ENCODE results near the gene CDK9.

Gene CDK9

DNA sequence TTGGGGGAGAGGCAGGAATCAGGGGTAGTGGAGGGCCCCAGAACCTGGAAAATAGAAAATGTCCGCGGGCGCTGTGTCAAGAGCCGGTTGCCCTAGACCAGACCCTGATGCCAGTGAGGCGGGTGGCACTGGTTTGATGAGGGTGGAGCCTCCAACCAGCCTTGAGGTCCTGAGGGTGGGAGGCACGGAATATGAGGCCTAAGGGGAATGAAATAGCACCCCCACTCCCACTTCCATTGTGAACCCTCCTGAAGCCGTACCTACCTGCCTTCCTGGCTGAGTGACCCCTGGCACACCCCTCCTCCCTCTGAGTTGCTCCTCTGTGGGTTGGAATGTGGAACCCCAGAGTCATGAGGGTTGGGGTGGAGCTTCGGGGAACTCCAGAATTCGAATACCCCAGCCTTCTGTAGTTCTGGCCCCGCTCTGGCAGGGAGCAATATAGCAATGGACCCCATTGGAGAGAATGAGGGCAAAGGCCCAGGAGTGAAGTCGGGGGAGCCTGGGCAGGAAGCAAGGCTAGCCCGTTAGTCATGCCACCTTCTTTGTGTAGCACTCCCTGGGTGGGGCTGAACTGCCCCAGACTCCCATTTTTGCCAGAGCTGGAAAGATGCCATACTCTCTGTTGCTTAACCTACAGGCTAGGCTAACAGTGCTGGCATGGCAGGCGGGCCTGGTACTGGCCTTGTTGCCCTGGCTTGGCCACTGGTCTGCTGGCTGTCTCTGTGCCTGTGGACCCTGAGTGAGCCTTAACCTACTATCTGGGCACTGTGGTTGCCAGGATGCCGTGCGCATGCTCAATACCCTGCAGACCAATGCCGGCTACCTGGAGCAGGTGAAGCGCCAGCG is 17.9 kb downstream of the CDK9 start:
- peak; percentile 82 for DNase-seq (ENCODE audit: low spot score)

DNA sequence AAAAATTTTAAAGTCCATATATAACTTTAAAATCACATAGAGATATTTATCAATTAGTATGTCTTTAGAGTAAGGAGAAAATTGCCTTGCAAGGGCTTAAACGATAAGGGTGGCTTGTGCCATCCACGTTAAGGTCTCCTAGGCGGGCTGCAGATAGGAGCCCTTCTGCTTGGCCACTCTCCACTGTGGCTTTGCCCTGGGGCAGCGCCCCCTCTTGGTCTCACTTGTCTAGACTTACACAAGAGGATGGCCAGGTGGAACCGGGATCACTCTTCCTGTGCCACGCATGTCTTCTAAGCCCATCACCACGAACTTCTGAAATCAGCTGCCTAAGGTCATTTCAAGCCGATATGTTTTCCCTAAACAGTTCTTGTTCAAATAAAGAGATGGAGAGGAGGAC is 19.8 kb downstream of the CDK9 start:
- DNase-seq (ENCODE audit: low spot score) = peak; percentile 50

DNA sequence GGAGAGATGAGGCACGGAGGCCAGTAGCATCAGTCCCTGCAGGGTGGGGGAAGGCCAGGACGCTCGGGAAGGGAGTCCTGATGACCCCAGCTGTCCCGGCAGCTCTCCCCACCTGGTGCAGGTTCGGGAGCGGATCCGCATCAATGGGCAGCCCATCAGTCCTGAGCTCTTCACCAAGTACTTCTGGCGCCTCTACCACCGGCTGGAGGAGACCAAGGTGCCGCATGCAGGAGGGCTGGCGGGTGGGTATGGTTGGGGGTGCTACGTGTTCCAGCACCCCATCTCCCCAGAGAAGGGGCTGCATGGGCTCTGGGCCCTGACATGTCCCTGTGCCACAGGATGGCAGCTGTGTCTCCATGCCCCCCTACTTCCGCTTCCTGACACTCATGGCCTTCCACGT is 21.0 kb downstream of the CDK9 start:
- DNase-seq (ENCODE audit: low spot score) = no peak

DNA sequence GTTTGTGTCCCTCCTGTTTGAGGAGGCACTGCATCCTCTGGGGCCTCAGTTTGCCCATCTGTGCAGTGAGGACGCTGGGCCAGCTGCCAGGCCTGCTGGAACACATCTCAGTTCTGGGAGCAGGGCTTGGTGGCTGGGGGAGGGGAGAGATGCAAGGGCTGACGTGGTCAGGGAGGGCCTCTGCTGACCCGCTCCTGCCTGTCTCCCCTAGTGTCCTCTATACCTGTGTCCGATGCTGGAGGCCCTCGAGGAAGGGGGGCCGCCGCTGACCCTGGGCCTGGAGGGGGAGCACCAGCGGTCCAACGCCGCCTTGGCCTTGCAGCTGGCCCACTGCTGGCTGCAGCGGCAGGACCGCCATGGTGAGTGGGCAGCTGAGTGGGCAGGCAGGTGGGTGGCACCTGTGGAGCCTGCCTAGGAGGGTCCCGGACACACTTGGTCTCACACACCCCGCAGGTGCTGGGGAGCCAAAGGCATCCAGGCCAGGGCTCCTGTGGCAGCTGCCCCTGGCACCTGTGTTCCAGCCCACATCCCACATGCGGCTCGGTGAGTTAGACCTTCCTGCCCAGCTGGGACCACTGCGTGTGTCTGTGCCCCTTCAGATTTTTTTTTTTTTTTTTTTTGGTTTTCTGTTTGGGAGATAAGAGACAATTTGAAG is 22.6 kb downstream of the CDK9 start:
- no peak for DNase-seq (ENCODE audit: low spot score)

- DNase-seq (ENCODE audit: low spot score) = no peak
Observed at GRCh38 chr9:127809002-127809539, 23.2 kb downstream of the CDK9 start.

- no peak for DNase-seq (ENCODE audit: low spot score)
Observed at GRCh38 chr9:127809540-127810377, 23.9 kb downstream of the CDK9 start.

GRCh38 chr9:127810378-127811187 is 24.7 kb downstream of the CDK9 start:
- DNase-seq (ENCODE audit: low spot score) = no peak

GRCh38 chr9:127812011-127812410 is 26.2 kb downstream of the CDK9 start:
- DNase-seq (ENCODE audit: low spot score) = no peak

- no peak for DNase-seq (ENCODE audit: low spot score)
Observed at GRCh38 chr9:127812936-127813675, 27.3 kb downstream of the CDK9 start.

DNA sequence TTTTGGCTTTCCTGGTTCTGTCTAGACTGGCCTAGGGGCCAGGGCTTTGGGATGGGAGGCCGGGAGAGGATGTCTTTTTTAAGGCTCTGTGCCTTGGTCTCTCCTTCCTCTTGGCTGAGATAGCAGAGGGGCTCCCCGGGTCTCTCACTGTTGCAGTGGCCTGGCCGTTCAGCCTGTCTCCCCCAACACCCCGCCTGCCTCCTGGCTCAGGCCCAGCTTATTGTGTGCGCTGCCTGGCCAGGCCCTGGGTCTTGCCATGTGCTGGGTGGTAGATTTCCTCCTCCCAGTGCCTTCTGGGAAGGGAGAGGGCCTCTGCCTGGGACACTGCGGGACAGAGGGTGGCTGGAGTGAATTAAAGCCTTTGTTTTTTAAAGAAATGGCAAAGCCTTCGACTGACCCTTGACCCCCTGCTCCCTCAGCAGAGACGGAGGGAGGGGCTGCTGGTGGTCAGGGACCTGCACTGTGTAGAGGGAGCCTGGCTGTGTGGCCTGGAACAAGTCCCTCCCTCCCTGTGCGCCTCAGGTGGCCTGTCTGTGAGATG is 27.9 kb downstream of the CDK9 start:
- no peak for DNase-seq (ENCODE audit: low spot score)

DNA sequence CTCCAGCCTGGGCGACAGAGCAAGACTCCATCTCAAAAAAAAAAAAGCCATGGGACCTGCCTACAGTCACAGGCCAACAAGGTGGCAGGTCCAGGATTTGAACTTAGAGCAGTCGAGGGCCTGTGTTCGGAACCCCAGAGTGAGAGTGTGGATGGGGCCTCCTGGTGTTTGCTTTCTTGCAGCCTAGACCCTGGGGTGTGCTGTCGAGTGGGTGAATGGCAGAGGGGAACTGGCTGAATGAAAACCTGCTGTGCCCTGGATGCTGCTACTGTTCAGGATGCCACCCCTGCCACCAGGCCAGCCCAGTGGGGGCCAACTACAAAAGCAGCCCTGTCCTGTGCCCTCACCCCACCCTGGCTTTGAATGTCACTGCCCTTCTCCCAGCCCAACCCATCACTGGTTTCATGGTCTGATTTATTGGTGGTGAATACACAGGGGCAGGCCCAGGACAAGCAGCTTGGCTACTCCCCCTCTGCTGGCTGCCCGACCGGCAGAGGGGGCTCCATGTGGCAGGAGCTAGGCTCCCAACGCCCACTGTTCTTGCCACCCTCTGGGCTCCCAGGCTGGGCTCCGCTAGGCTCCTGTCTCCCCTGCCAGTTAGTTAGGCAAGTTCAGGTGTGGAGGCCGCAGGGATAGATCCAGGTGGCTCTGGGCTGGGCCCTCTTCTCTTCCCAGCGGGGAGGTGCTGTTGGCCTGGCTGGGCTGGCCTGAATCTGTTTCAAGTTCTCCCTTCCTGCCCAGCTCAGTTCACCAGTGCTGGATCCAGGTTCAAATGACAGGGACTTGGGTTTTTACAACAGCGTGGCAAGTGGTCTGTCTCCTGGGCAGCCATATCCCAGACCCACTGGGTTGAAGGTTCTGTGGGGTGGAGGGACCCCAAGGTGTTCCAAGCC is 29.0 kb downstream of the CDK9 start:
- no peak for DNase-seq (ENCODE audit: low spot score)

- DNase-seq (ENCODE audit: low spot score) = no peak
Observed at GRCh38 chr9:127815512-127816361, 29.9 kb downstream of the CDK9 start.

GRCh38 chr9:127816362-127816725 is 30.5 kb downstream of the CDK9 start:
- no peak for DNase-seq (ENCODE audit: low spot score)

DNA sequence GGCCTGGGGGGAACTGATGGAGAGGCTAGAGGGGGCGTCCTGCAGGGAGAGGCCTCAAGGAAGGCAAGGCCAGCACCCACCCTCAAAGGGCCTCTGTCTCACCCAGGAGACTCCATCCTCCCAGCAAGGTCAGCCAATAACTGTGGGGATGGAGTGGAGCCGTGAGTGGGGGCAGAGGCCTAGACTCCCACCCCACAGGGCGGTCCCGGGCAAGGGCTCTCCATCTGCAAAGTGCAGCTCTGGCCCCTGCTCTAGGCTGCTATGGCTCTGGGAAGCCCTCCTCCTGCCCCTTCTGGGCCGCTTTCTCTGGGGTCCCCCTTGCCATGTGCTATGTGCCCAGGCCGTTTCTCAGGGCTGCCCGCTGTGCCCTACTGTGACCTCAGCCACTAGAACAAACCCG is 30.9 kb downstream of the CDK9 start:
- no peak for DNase-seq (ENCODE audit: low spot score)

DNA sequence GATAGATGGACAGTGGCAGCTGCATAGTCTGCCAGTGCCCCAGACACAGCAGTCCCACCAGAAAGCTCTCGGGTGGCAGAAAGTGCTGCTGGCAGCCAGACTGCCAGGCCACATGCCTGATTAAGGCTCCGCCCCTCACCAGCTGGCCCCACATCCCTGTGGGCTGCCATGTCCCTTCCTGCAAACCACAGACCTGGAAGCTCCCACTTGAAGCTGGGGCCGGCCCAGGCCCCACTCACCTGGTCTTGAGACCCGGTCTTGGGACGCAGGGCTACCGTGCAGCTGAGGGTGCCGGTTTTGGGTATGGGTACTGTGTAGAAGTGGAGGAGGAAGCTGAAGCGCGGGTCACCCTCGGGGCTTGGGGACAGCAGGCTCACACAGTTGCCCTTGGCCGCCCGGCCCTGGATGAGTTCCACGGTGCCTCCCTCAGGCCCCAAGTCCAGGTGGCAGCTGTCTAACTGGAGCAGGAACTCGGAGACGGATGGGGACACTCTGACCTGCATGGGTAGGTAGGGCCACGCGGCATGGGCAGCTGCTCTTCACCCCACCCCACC is 32.1 kb downstream of the CDK9 start:
- no peak for DNase-seq (ENCODE audit: low spot score)

DNA sequence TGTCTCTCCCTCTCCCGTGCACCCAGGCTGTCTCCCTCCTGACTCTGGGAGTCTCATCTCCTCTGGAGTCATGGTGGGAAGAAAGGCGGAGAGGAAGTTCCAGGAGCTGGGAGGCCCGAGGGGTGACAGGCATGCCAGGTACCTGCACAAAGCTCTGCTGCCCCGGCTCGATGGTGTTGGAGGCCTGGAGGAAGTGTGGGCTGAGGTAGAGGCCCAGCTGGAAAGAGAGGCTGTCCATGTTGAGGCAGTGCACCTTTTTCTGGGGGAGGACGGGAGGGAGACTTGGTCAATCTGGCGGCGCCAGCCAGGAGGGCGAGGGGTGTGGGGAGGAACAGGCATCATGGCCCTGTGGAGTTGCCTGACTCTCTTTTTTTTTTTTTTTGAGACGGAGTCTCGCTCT is 32.7 kb downstream of the CDK9 start:
- DNase-seq (ENCODE audit: low spot score) = no peak

GRCh38 chr9:127822108-127822507 is 36.3 kb downstream of the CDK9 start:
- DNase-seq (ENCODE audit: low spot score) = no peak

DNA sequence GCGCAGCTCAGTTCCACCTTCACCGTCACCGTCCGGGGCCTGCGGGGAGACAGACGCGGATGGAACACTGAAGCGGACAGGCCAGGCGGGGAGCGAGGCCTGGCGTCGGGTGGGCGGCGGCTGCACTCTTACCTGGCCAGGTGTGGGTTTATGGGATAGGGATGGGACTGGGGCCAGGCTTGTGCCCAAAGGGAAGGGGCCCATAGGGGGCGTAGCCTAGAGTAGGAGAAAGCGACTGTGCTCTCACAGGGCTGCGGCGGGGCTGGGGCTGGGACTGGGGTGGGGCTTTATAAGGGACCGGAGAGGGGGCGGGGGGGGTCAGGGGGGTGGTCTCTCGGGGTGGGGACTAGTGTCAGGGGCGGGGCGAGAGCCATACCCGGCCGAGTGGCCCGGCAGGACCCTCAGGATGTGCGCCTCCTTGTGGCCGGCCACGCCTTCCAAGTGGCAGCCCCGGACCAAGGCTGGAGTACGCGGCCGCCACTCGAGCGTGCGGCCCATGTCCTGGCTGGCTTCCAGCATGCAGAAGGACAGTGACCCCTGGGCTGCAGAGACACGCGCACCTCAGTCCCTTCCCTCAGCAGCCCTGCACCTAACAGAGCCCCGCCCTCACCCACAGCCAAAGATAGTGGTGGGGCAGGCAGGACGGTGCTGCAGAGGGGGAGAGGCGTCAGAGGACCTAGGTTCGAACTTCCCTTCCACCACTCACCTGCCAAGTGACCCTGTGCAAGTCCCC is 39.7 kb downstream of the CDK9 start:
- no peak for DNase-seq (ENCODE audit: low spot score)
